Fibroblast of lung (primary cell): ENCODE data around the gene AFG3L2.

Source experiments
- CTCF ChIP-seq, 2 donors: IDR thresholded peaks in 1 of 2; conservative IDR thresholded peaks in 1 of 2; 1 replicate in 1 of 2; 2 replicates in 1 of 2; pipeline ENCODE4 v1.5.1; 2011 to 2012; ENCODE audit warnings: low read length in 2 of 2, control low read depth in 1 of 2, inconsistent platforms in 1 of 2, low read depth in 1 of 2, mild to moderate bottlenecking in 1 of 2
- EZH2 ChIP-seq: IDR thresholded peaks from 2 replicates; pipeline ENCODE4 v1.5.1; 2012; ENCODE audit warnings: low read length, control low read depth, mild to moderate bottlenecking; ENCODE audit errors: missing control alignments

- no peak for TF ChIP-seq CTCF (conservative IDR thresholded peaks at IDR 0.05 in 1 of 2, IDR thresholded peaks at IDR 0.05 in 1 of 2; ENCODE audit: low read depth in 1 of 2, low read length in 2 of 2)
- no peak for TF ChIP-seq EZH2
Measured at GRCh38 chr18:12336171-12336613, 40.8 kb downstream of the AFG3L2 start.
